GM12873 (cell line): ENCODE results near the gene PSMD10.

Source experiments
- TF ChIP-seq, protein P1 (sequence below): IDR thresholded peaks from 2 replicates; pipeline ENCODE4 v1.5.1; 2012; ENCODE audit warnings: low read depth, mild to moderate bottlenecking, moderate library complexity, low read length, control low read depth; ENCODE audit not compliant: insufficient read depth; ENCODE audit errors: missing control alignments

Gene PSMD10

DNA sequence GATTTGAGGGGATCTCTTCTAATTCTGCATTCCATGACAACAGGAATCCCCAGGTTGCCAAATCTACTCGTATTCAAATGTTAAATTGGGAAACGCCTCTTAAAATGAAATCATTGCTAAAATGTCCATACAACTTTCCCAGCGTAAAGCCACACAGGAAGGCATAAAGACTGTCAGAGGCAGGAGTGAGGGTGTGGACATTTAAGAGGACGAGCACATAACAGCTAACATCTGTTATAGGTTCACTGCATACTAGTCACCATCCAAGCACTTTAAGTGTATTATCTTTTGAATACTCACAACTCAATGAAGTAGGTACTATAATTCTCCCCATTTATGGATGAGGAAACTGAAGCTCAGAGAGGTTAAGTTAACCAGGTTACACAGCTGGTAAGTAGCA, 35.8 kb upstream of the PSMD10 start:
- TF ChIP-seq, protein P1, sequence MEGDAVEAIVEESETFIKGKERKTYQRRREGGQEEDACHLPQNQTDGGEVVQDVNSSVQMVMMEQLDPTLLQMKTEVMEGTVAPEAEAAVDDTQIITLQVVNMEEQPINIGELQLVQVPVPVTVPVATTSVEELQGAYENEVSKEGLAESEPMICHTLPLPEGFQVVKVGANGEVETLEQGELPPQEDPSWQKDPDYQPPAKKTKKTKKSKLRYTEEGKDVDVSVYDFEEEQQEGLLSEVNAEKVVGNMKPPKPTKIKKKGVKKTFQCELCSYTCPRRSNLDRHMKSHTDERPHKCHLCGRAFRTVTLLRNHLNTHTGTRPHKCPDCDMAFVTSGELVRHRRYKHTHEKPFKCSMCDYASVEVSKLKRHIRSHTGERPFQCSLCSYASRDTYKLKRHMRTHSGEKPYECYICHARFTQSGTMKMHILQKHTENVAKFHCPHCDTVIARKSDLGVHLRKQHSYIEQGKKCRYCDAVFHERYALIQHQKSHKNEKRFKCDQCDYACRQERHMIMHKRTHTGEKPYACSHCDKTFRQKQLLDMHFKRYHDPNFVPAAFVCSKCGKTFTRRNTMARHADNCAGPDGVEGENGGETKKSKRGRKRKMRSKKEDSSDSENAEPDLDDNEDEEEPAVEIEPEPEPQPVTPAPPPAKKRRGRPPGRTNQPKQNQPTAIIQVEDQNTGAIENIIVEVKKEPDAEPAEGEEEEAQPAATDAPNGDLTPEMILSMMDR, result no peak

DNA sequence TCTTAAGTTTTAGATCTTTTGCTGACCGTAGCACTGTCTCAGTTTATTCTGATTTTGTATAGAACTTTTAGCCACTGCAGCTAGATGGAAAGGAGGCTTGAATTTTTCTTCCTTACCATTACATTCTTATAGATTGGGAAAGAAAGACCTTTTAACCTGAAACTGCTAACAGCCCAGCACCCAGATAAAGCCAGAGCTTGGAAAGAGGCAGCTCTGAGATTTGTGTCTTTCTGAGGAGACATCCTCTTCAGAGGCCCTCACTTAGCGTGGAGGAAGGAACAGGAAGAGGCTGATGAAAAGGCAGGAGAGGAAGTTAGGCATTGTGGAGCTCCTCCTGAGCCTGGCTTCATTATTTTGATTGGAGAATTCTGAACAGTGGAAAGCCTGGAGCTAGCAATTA, 35.3 kb upstream of the PSMD10 start:
- TF ChIP-seq, protein P1, result no peak

DNA sequence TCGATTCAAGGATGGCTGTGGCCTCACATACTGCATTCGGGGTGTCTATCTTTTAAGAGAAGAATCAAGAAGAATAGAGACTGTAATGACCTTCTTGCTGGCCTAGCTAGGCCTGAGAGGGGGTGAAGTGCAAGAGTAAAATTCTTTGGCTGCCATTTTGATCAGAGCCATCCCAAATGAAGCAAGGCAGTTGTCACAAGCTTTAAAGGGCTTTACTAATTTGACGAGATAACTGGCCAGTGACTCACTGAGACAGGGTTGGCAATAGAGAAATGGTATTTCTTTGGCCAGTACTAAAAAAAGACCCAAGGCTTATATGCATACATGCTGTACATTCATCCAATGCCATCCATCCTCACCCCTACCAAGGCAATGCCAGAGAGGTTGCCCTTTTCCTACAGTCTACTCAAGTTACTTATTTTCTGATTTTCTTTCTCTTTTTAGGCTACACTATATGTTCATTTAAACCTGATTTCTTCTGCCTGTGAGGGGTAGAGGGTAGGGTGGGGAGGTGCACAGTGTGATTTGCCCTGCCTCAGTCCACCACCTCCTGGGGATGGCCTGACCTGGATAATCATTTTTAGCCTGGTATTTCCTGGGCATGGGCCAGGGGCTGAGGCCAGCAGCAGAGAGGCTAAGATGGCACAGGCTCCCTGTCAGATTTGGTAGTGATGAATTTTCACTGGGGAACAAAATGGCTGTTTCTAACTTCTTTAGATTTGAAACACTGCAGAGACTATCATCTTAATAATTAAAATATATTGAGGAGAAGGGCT, 32.4 kb upstream of the PSMD10 start:
- TF ChIP-seq, protein P1, result no peak

DNA sequence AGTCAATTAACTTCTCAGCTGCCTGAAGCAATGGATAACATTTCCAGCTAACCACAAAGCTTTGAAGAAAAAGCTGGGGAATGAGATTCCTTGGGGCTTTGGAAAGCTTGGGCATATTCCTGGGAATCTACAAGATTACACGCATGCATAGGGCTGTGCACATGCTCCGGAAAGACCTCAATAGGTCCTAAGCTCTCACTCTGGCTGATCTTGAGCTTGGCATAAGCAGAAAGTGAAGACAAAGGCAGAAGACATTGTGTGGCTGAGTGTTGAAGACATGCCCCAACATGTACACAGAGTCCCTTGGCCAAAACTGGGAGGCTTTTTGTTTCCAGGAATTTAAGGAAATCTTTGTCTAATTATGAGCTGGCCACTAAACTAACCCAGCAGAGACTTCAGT, 31.4 kb upstream of the PSMD10 start:
- TF ChIP-seq, protein P1, result no peak

DNA sequence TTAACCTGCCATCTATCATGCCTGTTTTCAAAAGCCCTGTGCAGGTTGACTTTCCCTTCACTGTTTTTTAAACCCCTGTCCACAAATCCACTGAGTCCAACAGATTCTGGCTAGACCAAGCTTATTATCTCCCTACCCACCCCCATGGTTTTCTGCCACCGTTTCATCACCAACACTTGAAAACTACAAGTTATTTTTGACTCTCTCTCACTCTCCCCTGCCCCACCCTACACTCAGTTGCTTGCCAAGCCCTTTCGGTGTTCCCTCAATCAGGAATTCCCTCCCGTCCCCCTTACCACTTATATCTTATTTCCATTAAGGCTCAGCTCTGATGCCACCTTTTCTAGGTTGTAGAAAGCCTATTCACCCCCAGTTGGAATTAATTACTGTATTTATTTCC, 29.9 kb upstream of the PSMD10 start:
- TF ChIP-seq, protein P1, result no peak

DNA sequence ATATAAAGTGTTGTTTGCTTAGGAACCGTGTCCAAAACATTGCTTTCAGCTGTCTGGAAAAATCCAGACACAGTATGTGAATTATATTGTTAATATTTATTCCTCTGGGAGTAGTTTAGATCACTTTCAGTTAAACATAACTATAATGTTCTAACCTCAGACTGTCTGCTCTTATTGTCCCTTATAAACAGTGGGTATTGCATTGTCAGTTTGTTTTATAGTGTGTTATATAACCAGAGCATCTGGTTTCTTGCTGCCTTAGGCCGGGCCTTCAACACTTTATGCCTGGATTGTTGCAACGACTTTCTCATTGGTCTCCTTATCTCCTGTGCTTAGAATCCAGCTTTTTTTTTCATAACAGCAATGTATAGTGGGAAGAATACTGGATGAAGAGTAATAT, 26.6 kb upstream of the PSMD10 start:
- TF ChIP-seq, protein P1, result no peak

DNA sequence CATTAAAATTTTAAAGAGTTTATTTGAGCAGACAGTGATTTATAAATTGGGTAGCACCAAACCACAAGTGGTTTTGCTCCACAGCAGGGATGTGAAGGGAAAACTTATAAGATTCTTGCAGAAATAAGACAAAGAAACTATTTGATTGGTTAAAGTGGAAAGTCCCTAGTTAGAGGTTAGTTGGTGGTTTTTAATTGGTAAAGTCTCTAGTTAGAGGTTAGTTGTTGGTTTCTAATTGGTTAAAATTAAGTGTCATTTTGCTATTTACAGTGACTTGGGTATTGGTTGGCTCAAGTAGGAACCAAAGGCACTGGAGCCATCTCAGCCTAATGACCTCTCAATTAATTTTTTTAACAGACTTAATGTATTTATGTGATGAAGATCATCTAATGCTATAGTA, 23.2 kb upstream of the PSMD10 start:
- TF ChIP-seq, protein P1, result no peak
